ENCODE data around the gene SASH3.

Gene SASH3

GRCh38 chrX:129787336-129788055 is 7.7 kb downstream of the SASH3 start:
- ATAC-seq (ENCODE audit: low read depth), result no peak

GRCh38 chrX:129788527-129788926 is 8.8 kb downstream of the SASH3 start:
- ATAC-seq (ENCODE audit: low read depth), result no peak

More at GRCh38 chrX:129787336-129788055, 7.7 kb downstream of the SASH3 start:
- no peak overlapping the region for H3K27ac ChIP-seq (ENCODE audit: poor library complexity, severe bottlenecking)
- no peaks in the 10 kb centered on the region for H3K36me3 ChIP-seq (ENCODE audit: low read depth)
- TF ChIP-seq, protein P1, sequence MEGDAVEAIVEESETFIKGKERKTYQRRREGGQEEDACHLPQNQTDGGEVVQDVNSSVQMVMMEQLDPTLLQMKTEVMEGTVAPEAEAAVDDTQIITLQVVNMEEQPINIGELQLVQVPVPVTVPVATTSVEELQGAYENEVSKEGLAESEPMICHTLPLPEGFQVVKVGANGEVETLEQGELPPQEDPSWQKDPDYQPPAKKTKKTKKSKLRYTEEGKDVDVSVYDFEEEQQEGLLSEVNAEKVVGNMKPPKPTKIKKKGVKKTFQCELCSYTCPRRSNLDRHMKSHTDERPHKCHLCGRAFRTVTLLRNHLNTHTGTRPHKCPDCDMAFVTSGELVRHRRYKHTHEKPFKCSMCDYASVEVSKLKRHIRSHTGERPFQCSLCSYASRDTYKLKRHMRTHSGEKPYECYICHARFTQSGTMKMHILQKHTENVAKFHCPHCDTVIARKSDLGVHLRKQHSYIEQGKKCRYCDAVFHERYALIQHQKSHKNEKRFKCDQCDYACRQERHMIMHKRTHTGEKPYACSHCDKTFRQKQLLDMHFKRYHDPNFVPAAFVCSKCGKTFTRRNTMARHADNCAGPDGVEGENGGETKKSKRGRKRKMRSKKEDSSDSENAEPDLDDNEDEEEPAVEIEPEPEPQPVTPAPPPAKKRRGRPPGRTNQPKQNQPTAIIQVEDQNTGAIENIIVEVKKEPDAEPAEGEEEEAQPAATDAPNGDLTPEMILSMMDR (IDR thresholded peaks at IDR 0.05; ENCODE audit: poor library complexity, severe bottlenecking), result no peak
- H3K9me3 ChIP-seq (ENCODE audit: severe bottlenecking), result no peaks in the 10 kb centered on the region
- H3K4me1 ChIP-seq (ENCODE audit: insufficient read depth, poor library complexity, severe bottlenecking), result no peaks in the 10 kb centered on the region
- H3K4me3 ChIP-seq (ENCODE audit: severe bottlenecking), result no peak overlapping the region
- no peaks in the 10 kb centered on the region for H3K27me3 ChIP-seq (ENCODE audit: insufficient read depth, poor library complexity, severe bottlenecking)
- DNase-seq (ENCODE audit: low spot score), result no peak

DNA sequence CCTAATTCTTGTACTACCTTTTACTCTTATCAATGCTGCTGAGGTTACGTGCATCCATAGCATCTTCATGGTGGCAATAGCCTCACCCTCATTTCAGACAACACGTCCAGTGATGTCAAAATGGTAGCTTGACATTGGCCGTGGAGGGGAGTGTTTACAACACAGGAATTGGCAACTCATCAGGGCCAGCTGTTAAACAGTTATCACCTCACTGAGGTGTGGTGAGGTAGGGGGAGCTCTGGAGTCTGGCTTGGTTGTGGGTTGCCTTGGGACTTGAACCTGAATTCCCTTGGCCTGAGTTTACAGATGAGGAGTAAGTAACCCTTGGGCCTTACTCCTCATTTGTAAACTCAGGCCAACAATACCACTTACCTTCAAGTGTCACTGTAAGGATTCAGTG is 10.4 kb downstream of the SASH3 start:
- Histone ChIP-seq H3K36me3 (ENCODE audit: low read depth) (no peaks in the 10 kb centered on the region), H3K9me3 (ENCODE audit: severe bottlenecking) (no peaks in the 10 kb centered on the region), H3K4me3 (ENCODE audit: severe bottlenecking) (no peak overlapping the region), H3K27me3 (ENCODE audit: insufficient read depth, poor library complexity, severe bottlenecking) (no peaks in the 10 kb centered on the region), H3K4me1 (ENCODE audit: insufficient read depth, poor library complexity, severe bottlenecking) (no peaks in the 10 kb centered on the region), H3K27ac (ENCODE audit: poor library complexity, severe bottlenecking) (no peak overlapping the region)
- no peak for DNase-seq (ENCODE audit: low spot score)
- TF ChIP-seq, protein P1 (IDR thresholded peaks at IDR 0.05; ENCODE audit: poor library complexity, severe bottlenecking), result no peak
- no peak for ATAC-seq (ENCODE audit: low read depth)

More at GRCh38 chrX:129788527-129788926, 8.8 kb downstream of the SASH3 start:
- TF ChIP-seq, protein P1 (IDR thresholded peaks at IDR 0.05; ENCODE audit: poor library complexity, severe bottlenecking), result no peak
- Histone ChIP-seq H3K27me3 (ENCODE audit: insufficient read depth, poor library complexity, severe bottlenecking) (no peaks in the 10 kb centered on the region), H3K9me3 (ENCODE audit: severe bottlenecking) (no peaks in the 10 kb centered on the region), H3K36me3 (ENCODE audit: low read depth) (no peaks in the 10 kb centered on the region), H3K27ac (ENCODE audit: poor library complexity, severe bottlenecking) (no peak overlapping the region), H3K4me3 (ENCODE audit: severe bottlenecking) (no peak overlapping the region), H3K4me1 (ENCODE audit: insufficient read depth, poor library complexity, severe bottlenecking) (no peaks in the 10 kb centered on the region)
- no peak for DNase-seq (ENCODE audit: low spot score)

- no peak for ATAC-seq (ENCODE audit: low read depth)
Observed at GRCh38 chrX:129790808-129791207, 11.1 kb downstream of the SASH3 start.

More at GRCh38 chrX:129790808-129791207, 11.1 kb downstream of the SASH3 start:
- no peaks in the 10 kb centered on the region for H3K4me1 ChIP-seq (ENCODE audit: insufficient read depth, poor library complexity, severe bottlenecking)
- TF ChIP-seq, protein P1 (IDR thresholded peaks at IDR 0.05; ENCODE audit: poor library complexity, severe bottlenecking), result no peak
- no peak overlapping the region for H3K27ac ChIP-seq (ENCODE audit: poor library complexity, severe bottlenecking)
- no peaks in the 10 kb centered on the region for H3K36me3 ChIP-seq (ENCODE audit: low read depth)
- DNase-seq (ENCODE audit: low spot score), result no peak
- no peak overlapping the region for H3K4me3 ChIP-seq (ENCODE audit: severe bottlenecking)
- no peaks in the 10 kb centered on the region for H3K27me3 ChIP-seq (ENCODE audit: insufficient read depth, poor library complexity, severe bottlenecking)
- H3K9me3 ChIP-seq (ENCODE audit: severe bottlenecking), result no peaks in the 10 kb centered on the region

Measured in RWPE2 (cell line).